HepG2 (cell line): ENCODE measurements around the gene AHSG. TPM values are rescaled to one million over a fixed set of nuclear protein-coding genes. Genes with fewer than 3 reads are reported as not detected.

Source experiments
- ATF7 ChIP-seq, 2 experiments: fragments of 450-650 bp in 1 of 2; sonication (generic) in 1 of 2; formaldehyde crosslinking in 1 of 2; IDR thresholded peaks; 2 replicates each; pipeline versions ENCODE4 v1.4.0 to v1.6.1; 2016 to 2020; ENCODE audit warnings: antibody characterized with exemption in 1 of 2, mild to moderate bottlenecking in 1 of 2, missing genetic modification reagents in 1 of 2
- GATA4 ChIP-seq: sonication (generic); IDR thresholded peaks from 2 replicates; pipeline ENCODE4 v1.6.1; 2016; ENCODE audit warnings: antibody characterized with exemption, low read depth, borderline replicate concordance
- JUN ChIP-seq: sonication (generic); formaldehyde crosslinking; IDR thresholded peaks from 2 replicates; pipeline ENCODE4 v1.4.0; 2020; ENCODE audit warnings: mild to moderate bottlenecking, missing genetic modification reagents
- KDM5B ChIP-seq: sonication (generic); formaldehyde crosslinking; IDR thresholded peaks from 2 replicates; pipeline ENCODE4 v1.4.0; 2020; ENCODE audit warnings: missing genetic modification reagents, mild to moderate bottlenecking, borderline replicate concordance
- KLF16 ChIP-seq, 2 experiments: sonication (generic) in 1 of 2; formaldehyde crosslinking in 1 of 2; IDR thresholded peaks; 2 replicates each; pipeline versions ENCODE4 v1.6.1 to v1.8.0; 2016 to 2023; ENCODE audit warnings: missing genetic modification reagents in 2 of 2, missing compliant biosample characterization in 1 of 2
- MBD4 ChIP-seq: IDR thresholded peaks from 2 replicates; pipeline ENCODE4 v1.6.1; 2012; ENCODE audit warnings: low read length, inconsistent platforms, borderline replicate concordance
- NCOA1 ChIP-seq: sonication (generic); formaldehyde crosslinking; IDR thresholded peaks from 2 replicates; pipeline ENCODE4 v1.9.0; 2021; ENCODE audit warnings: missing genetic modification reagents
- RAD21 ChIP-seq: fragments of 450-650 bp; formaldehyde crosslinking; IDR thresholded peaks from 2 replicates; pipeline ENCODE4 v1.5.0; 2020; ENCODE audit warnings: mild to moderate bottlenecking
- TOPORS ChIP-seq: sonication (generic); formaldehyde crosslinking; IDR thresholded peaks from 2 replicates; pipeline ENCODE4 v1.8.0; 2023; ENCODE audit warnings: mild to moderate bottlenecking, missing genetic modification reagents
- ZEB1 ChIP-seq: IDR thresholded peaks from 2 replicates; pipeline ENCODE4 v1.6.1; 2012; ENCODE audit warnings: mild to moderate bottlenecking, low read depth, inconsistent platforms; ENCODE audit not compliant: insufficient replicate concordance
- ZKSCAN5 ChIP-seq: sonication (generic); formaldehyde crosslinking; IDR thresholded peaks from 2 replicates; pipeline ENCODE4 v1.5.1; 2020; ENCODE audit warnings: mild to moderate bottlenecking, missing genetic modification reagents
- ZNF33A ChIP-seq: sonication (generic); formaldehyde crosslinking; IDR thresholded peaks from 2 replicates; pipeline ENCODE4 v1.5.1; 2020; ENCODE audit warnings: missing genetic modification reagents, mild to moderate bottlenecking, moderate library complexity, borderline replicate concordance
- ZNF34 ChIP-seq: sonication (generic); formaldehyde crosslinking; IDR thresholded peaks from 2 replicates; pipeline ENCODE4 v1.4.0; 2020; ENCODE audit warnings: mild to moderate bottlenecking, missing genetic modification reagents, borderline replicate concordance
- ZNF350 ChIP-seq: sonication (generic); formaldehyde crosslinking; IDR thresholded peaks from 2 replicates; pipeline ENCODE4 v1.4.0; 2020; ENCODE audit warnings: mild to moderate bottlenecking, low read depth, missing genetic modification reagents, borderline replicate concordance
- ZNF589 ChIP-seq: sonication (generic); formaldehyde crosslinking; conservative IDR thresholded peaks from 2 replicates; pipeline ENCODE4 v1.8.0; 2022; ENCODE audit warnings: mild to moderate bottlenecking, moderate library complexity, missing genetic modification reagents
- ZNF615 ChIP-seq: sonication (generic); formaldehyde crosslinking; IDR thresholded peaks from 2 replicates; pipeline ENCODE4 v1.5.0; 2020; ENCODE audit warnings: mild to moderate bottlenecking, missing genetic modification reagents, borderline replicate concordance
- ZNF747 ChIP-seq: sonication (generic); formaldehyde crosslinking; IDR thresholded peaks from 2 replicates; pipeline ENCODE4 v1.8.1; 2023; ENCODE audit warnings: missing genetic modification reagents, mild to moderate bottlenecking, borderline replicate concordance
- ZSCAN25 ChIP-seq: sonication (generic); formaldehyde crosslinking; IDR thresholded peaks from 2 replicates; pipeline ENCODE4 v1.8.0; 2022; ENCODE audit warnings: mild to moderate bottlenecking, missing genetic modification reagents
- ZSCAN9 ChIP-seq: IDR thresholded peaks from 2 replicates; pipeline ENCODE4 v1.6.1; 2016; ENCODE audit warnings: borderline replicate concordance
- polyA plus RNA-seq, 8 experiments: library from polyadenylated mRNA; depleted of rRNA in 3 of 8; stranded (reverse) in 7 of 8; unstranded in 1 of 8; fragments of >200 nt; fragmentation: Illumina TruSeq in 4 of 8; extraction: Trizol in 4 of 8; gene quantifications; 2 replicates each; pipeline versions ENCODE4 v1.2.1 to v1.2.3, GENCODE V29; 2011 to 2016; ENCODE audit warnings: low read depth in 4 of 8, missing spikeins in 1 of 8, mixed read lengths in 1 of 8; ENCODE audit not compliant: insufficient read depth in 1 of 8
- total RNA-seq, 5 experiments: library from RNA; depleted of rRNA; stranded (reverse); fragments of >200 nt; fragmentation: Illumina TruSeq; extraction: Trizol; gene quantifications; 2 replicates each; pipeline ENCODE4 v1.2.3, GENCODE V29; 2016; ENCODE audit warnings: low read depth in 1 of 5
- TF ChIP-seq, protein P1 (sequence below): IDR thresholded peaks from 2 replicates; pipeline ENCODE4 v1.6.1; 2016; ENCODE audit warnings: missing compliant biosample characterization, missing genetic modification reagents, borderline replicate concordance
- TF ChIP-seq, protein P2 (sequence below): sonication (generic); formaldehyde crosslinking; IDR thresholded peaks from 2 replicates; pipeline ENCODE4 v1.8.1; 2022; ENCODE audit warnings: mild to moderate bottlenecking, missing genetic modification reagents
- TF ChIP-seq, protein P3 (sequence below): sonication (generic); formaldehyde crosslinking; IDR thresholded peaks from 2 replicates; pipeline ENCODE4 v1.4.0; 2020; ENCODE audit warnings: missing genetic modification reagents
- TF ChIP-seq, protein P4 (sequence below): sonication (generic); formaldehyde crosslinking; IDR thresholded peaks from 2 replicates; pipeline ENCODE4 v1.4.0; 2020; ENCODE audit warnings: missing genetic modification reagents, borderline replicate concordance

Gene AHSG
- total and polyA plus RNA-seq, 2 of the 13 experiments (the other 11 are each of a cell fraction or from before 2014, with no cell fraction given) = 2,043 to 19,152 TPM

DNA sequence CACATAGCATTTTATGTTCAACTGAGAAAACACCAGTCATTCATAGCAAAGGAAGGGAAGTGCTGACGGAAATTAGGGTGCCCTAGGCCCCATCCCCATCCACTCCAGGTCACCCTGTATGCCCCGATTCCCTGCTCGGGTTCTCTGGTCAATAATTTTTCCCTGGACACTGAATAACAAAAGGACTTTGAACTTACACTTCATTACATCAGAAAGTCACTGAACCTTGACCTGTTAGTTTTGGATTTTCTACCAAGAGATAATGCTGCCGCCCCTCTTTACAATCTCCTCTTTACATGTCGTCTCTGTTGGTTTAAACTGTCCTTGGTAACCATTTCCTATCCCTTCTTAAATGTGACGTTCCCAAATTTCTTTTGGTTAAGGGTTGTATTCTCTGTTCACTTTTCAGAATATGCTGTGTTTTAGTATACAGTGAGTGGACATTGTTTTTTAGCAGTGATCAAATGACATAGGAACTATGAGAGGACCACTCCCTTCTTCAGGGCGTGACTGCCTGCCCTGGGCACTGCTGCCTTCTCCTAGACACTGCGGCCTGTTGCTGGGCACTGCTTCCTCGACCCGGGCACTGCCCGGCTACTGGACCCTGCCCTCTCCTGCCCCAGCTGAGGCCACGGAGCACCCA is 13.6 kb upstream of the AHSG start (continued):
- no peak for TF ChIP-seq ZNF34 (CRISPR knock-in tag)
- TF ChIP-seq, protein P1, sequence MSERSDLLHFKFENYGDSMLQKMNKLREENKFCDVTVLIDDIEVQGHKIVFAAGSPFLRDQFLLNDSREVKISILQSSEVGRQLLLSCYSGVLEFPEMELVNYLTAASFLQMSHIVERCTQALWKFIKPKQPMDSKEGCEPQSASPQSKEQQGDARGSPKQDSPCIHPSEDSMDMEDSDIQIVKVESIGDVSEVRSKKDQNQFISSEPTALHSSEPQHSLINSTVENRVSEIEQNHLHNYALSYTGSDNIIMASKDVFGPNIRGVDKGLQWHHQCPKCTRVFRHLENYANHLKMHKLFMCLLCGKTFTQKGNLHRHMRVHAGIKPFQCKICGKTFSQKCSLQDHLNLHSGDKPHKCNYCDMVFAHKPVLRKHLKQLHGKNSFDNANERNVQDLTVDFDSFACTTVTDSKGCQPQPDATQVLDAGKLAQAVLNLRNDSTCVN = no peak
- TF ChIP-seq KDM5B (CRISPR knock-in tag) = no peak
- no peak; the same call in 1 of the 2 replicates for TF ChIP-seq ZNF589 (CRISPR knock-in tag)
- no peak for TF ChIP-seq TOPORS (CRISPR knock-in tag)
- TF ChIP-seq, protein P2, sequence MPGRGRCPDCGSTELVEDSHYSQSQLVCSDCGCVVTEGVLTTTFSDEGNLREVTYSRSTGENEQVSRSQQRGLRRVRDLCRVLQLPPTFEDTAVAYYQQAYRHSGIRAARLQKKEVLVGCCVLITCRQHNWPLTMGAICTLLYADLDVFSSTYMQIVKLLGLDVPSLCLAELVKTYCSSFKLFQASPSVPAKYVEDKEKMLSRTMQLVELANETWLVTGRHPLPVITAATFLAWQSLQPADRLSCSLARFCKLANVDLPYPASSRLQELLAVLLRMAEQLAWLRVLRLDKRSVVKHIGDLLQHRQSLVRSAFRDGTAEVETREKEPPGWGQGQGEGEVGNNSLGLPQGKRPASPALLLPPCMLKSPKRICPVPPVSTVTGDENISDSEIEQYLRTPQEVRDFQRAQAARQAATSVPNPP (CRISPR knock-in tag) = 0 out of 2 replicates have a peak, but pooled peaks have one; percentile 33
- peak; percentile 76; the same call in 1 of the 2 replicates for TF ChIP-seq GATA4
- TF ChIP-seq JUN (CRISPR knock-in tag) = peak; percentile 56; the same call in 1 of the 2 replicates
- no peak; the same call in 1 of the 2 replicates for TF ChIP-seq ZNF350 (CRISPR knock-in tag)
- TF ChIP-seq, protein P3, sequence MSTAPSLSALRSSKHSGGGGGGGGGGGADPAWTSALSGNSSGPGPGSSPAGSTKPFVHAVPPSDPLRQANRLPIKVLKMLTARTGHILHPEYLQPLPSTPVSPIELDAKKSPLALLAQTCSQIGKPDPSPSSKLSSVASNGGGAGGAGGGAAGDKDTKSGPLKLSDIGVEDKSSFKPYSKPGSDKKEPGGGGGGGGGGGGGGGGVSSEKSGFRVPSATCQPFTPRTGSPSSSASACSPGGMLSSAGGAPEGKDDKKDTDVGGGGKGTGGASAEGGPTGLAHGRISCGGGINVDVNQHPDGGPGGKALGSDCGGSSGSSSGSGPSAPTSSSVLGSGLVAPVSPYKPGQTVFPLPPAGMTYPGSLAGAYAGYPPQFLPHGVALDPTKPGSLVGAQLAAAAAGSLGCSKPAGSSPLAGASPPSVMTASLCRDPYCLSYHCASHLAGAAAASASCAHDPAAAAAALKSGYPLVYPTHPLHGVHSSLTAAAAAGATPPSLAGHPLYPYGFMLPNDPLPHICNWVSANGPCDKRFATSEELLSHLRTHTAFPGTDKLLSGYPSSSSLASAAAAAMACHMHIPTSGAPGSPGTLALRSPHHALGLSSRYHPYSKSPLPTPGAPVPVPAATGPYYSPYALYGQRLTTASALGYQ (CRISPR knock-in tag) = peak; percentile 72; the same call in 1 of the 2 replicates
- peak; percentile 30; the same call in 1 of the 2 replicates for TF ChIP-seq MBD4
- no peak for TF ChIP-seq RAD21 (CRISPR knock-in tag)
- TF ChIP-seq, protein P4, sequence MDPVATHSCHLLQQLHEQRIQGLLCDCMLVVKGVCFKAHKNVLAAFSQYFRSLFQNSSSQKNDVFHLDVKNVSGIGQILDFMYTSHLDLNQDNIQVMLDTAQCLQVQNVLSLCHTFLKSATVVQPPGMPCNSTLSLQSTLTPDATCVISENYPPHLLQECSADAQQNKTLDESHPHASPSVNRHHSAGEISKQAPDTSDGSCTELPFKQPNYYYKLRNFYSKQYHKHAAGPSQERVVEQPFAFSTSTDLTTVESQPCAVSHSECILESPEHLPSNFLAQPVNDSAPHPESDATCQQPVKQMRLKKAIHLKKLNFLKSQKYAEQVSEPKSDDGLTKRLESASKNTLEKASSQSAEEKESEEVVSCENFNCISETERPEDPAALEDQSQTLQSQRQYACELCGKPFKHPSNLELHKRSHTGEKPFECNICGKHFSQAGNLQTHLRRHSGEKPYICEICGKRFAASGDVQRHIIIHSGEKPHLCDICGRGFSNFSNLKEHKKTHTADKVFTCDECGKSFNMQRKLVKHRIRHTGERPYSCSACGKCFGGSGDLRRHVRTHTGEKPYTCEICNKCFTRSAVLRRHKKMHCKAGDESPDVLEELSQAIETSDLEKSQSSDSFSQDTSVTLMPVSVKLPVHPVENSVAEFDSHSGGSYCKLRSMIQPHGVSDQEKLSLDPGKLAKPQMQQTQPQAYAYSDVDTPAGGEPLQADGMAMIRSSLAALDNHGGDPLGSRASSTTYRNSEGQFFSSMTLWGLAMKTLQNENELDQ = no peak
- TF ChIP-seq ZSCAN9 (CRISPR knock-in tag) = peak; percentile 56; the same call in 1 of the 2 replicates
- peak; percentile 56; the same call in 1 of the 2 replicates for TF ChIP-seq ATF7 (IDR thresholded peaks at IDR 0.05)
- no peak; the same call in 1 of the 2 replicates for TF ChIP-seq ATF7 (CRISPR knock-in tag; IDR thresholded peaks at IDR 0.05)
- TF ChIP-seq ZEB1 = no peak
- 0 out of 2 replicates have a peak, but pooled peaks have one; percentile 36 for TF ChIP-seq ZNF747 (CRISPR knock-in tag)
- TF ChIP-seq NCOA1 (CRISPR knock-in tag) = peak; percentile 68; the same call in 1 of the 2 replicates
- TF ChIP-seq ZNF615 = no peak
- TF ChIP-seq ZNF33A (CRISPR knock-in tag) = no peak
- peak in 1 of 2 experiments; percentile 66; a peak in 2 of 4 replicates for TF ChIP-seq KLF16 (CRISPR knock-in tag; IDR thresholded peaks at IDR 0.05)
- no peak for TF ChIP-seq ZKSCAN5 (CRISPR knock-in tag)
- no peak for TF ChIP-seq ZSCAN25 (CRISPR knock-in tag)
